Measurements from ENCODE around the gene DHRSX. TPM values are rescaled to one million over a fixed set of nuclear protein-coding genes. Genes with fewer than 3 reads are reported as not detected.
"Not testable (repeated sequence)": the region's sequence is repeated elsewhere in the genome, so short reads cannot be mapped to it uniquely, and the experiment has no call there.

DHRSX gene
- total RNA-seq, 2 donors from 2014 or later: 19.9 to 21.9 TPM

DNA sequence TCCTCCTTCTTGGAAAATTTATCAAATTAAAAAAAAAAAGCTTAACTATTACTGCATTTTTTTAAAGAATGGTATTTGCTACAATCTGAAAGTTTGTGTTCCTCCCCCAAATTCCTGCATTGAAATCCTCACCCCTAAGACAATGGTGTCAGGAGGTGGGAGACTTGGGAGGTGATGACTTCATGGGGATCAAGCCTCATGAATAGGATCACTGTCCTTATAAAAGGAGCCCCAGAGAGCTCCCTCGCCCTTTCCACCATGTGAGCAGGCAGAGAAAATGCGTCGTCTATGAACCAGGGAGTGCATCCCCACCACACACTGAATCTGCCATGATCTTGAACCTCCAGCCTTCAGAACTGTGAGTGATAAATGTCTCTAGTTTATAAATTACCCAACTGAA is 38.0 kb downstream of the DHRSX start:
- DNase-seq (ENCODE audit: low spot score): no peak
- TF ChIP-seq, protein P1, sequence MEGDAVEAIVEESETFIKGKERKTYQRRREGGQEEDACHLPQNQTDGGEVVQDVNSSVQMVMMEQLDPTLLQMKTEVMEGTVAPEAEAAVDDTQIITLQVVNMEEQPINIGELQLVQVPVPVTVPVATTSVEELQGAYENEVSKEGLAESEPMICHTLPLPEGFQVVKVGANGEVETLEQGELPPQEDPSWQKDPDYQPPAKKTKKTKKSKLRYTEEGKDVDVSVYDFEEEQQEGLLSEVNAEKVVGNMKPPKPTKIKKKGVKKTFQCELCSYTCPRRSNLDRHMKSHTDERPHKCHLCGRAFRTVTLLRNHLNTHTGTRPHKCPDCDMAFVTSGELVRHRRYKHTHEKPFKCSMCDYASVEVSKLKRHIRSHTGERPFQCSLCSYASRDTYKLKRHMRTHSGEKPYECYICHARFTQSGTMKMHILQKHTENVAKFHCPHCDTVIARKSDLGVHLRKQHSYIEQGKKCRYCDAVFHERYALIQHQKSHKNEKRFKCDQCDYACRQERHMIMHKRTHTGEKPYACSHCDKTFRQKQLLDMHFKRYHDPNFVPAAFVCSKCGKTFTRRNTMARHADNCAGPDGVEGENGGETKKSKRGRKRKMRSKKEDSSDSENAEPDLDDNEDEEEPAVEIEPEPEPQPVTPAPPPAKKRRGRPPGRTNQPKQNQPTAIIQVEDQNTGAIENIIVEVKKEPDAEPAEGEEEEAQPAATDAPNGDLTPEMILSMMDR (IDR thresholded peaks at IDR 0.05): no peak
- Histone ChIP-seq H3K36me3 (no peaks in the 10 kb centered on the region), H3K4me3 (no peak overlapping the region), H3K27ac (no peak overlapping the region), H3K4me1 (peaks cover 0 to 4% of the 10 kb centered on the region in 2 donors), H3K27me3 (no peaks in the 10 kb centered on the region), H3K9me3 (no peaks in the 10 kb centered on the region)

DNA sequence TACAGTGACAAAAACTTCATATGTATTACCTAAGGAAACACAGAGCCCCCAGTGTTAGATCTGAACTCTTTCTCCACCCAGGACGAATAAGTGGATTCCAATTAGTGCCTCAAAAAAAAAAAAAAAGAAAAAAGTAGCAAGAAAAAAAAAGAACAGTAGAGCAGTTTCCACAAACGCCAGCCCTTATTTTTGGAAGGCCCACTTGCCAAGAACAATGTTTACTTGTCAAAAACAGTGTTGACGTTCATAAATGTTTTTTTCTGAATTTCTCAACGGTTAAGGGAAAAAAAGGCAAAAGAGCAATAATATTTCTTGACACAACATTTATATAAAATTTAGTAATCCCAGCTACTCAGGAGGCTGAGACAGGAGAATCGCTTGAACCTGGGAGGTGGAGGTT is 38.7 kb downstream of the DHRSX start:
- Histone ChIP-seq H3K27me3 (no peaks in the 10 kb centered on the region), H3K4me1 (peaks cover 0 to 4% of the 10 kb centered on the region in 2 donors), H3K27ac (no peak overlapping the region), H3K36me3 (no peaks in the 10 kb centered on the region), H3K9me3 (no peaks in the 10 kb centered on the region), H3K4me3 (no peak overlapping the region)
- TF ChIP-seq, protein P1 (IDR thresholded peaks at IDR 0.05): no peak
- no peak for DNase-seq (ENCODE audit: low spot score)

DNA sequence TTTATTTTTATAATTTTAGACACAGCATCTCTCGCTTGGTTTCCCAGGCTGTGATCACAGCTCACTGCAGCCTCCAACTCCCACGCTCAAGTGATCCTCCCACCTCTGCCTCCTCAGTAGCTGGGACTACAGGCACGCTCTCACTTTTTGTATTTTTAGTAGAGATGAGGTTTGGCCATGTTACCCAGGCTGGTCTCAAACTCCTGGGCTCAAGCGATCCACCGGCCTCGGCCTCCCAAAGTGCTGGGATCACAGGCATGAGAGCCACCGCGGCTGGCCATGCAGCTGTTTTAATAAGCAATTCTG is 39.1 kb downstream of the DHRSX start:
- no peaks in the 10 kb centered on the region for H3K36me3 ChIP-seq
- no peaks in the 10 kb centered on the region for H3K27me3 ChIP-seq
- DNase-seq (ENCODE audit: low spot score): no peak
- no peaks in the 10 kb centered on the region for H3K9me3 ChIP-seq
- TF ChIP-seq, protein P1 (IDR thresholded peaks at IDR 0.05): no peak
- no peak overlapping the region for H3K4me3 ChIP-seq
- peaks cover 0 to 4% of the 10 kb centered on the region in 2 donors for H3K4me1 ChIP-seq
- no peak overlapping the region for H3K27ac ChIP-seq

DNA sequence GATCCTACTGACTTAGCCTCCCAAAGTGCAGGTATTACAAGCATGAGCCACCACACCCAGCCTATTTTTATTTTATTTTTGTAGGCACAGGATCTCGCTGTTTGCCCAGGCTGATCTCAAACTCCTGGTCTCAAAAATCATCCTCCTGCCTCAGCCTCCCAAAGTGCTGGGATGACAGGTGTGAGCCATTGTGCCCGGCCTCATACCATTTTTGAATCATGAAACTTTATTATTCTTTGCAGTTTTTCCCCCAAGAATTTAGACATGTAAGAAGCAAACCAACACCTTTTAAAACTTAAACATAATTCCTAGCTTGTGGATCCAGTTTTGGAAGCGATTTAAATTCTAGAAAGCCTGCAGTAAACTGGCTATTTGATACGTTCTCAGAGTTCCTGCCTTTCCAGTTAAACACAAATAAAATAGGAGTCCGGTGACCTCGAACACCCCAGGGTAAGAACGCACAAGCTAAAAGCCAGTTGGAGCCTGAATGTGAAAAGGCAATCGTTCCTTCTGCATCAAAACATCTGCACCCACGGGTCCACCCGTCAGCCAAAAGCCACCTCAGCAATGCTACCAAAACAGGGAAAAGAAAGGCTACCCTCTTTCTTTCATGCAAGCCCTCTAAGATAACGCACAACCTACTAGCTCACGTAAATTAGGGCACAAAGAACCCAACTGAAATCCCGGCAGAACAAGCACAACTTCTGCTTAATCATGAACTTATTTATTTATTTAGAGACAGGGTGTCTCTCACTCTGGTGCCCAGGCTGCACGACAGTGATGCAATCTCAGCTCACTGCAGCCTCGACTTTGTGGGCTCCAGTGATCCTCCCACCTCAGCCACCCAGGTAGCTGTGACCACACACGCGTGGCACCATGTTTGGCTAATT is 39.7 kb downstream of the DHRSX start:
- not testable (repeated sequence) for H3K4me1 ChIP-seq; H3K27ac ChIP-seq; DNase-seq (ENCODE audit: low spot score); H3K36me3 ChIP-seq; H3K27me3 ChIP-seq; H3K9me3 ChIP-seq; H3K4me3 ChIP-seq

DNA sequence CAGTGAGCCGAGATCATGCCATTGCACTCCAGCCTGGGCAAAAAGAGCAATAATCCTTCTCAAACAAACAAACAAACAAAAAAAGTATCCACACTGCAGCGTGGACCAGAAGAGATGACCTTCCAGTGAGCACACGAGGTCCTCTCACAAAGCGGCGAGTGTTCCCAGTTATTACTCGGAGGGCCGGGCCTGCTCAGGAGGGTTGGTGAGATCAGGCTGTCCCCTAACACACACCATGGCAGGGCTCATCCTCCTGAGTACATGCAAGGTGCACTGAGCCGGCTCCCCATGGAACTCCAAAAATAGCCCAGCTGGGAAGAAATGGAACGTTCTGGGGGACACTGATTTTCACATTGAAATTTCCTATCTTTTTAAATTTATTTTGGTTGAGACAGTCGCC is 40.7 kb downstream of the DHRSX start:
- not testable (repeated sequence) for DNase-seq (ENCODE audit: low spot score); H3K27ac ChIP-seq; H3K9me3 ChIP-seq; H3K36me3 ChIP-seq; H3K27me3 ChIP-seq; H3K4me1 ChIP-seq; H3K4me3 ChIP-seq

DNA sequence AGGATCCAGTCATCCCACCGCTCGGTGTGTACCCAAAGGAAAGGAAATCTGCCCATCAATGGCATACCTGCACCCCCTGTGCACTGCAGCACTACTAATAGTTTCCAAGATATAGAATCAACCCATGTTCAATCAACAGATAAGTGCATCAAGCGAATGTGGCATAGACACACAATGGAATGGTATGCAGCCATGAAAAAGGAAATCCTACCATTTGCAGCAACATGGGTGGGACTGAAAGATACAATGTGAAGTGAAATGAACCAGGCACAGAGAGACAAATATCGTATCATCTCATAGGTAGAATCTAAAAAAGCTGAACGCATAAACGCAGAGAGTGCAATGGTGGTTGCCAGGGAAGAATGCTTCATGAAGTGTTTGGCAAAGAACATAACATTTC is 42.5 kb downstream of the DHRSX start:
- H3K4me1 ChIP-seq: peaks cover 0 to 4% of the 10 kb centered on the region in 2 donors
- H3K9me3 ChIP-seq: no peaks in the 10 kb centered on the region
- TF ChIP-seq, protein P1 (IDR thresholded peaks at IDR 0.05): no peak
- H3K36me3 ChIP-seq: no peaks in the 10 kb centered on the region
- H3K4me3 ChIP-seq: no peak overlapping the region
- no peak overlapping the region for H3K27ac ChIP-seq
- no peak for DNase-seq (ENCODE audit: low spot score)
- no peaks in the 10 kb centered on the region for H3K27me3 ChIP-seq

All from right atrium auricular region (tissue), 2 donors.